ENCODE data around the gene RNF31. TPM values are rescaled to one million over a fixed set of nuclear protein-coding genes. Genes with fewer than 3 reads are reported as not detected.

The RNF31 gene
- total RNA-seq, 1 donor from 2014 or later, result 79.4 TPM

- H3K4me3 ChIP-seq (ENCODE audit: low read depth, low read length), result no peak overlapping the region
- no peak for DNase-seq (ENCODE audit: low read depth)
- no peak for TF ChIP-seq CTCF (conservative IDR thresholded peaks at IDR 0.05; ENCODE audit: low read depth, low read length)
Measured at GRCh38 chr14:24179294-24179960, 32.1 kb downstream of the RNF31 start.

DNA sequence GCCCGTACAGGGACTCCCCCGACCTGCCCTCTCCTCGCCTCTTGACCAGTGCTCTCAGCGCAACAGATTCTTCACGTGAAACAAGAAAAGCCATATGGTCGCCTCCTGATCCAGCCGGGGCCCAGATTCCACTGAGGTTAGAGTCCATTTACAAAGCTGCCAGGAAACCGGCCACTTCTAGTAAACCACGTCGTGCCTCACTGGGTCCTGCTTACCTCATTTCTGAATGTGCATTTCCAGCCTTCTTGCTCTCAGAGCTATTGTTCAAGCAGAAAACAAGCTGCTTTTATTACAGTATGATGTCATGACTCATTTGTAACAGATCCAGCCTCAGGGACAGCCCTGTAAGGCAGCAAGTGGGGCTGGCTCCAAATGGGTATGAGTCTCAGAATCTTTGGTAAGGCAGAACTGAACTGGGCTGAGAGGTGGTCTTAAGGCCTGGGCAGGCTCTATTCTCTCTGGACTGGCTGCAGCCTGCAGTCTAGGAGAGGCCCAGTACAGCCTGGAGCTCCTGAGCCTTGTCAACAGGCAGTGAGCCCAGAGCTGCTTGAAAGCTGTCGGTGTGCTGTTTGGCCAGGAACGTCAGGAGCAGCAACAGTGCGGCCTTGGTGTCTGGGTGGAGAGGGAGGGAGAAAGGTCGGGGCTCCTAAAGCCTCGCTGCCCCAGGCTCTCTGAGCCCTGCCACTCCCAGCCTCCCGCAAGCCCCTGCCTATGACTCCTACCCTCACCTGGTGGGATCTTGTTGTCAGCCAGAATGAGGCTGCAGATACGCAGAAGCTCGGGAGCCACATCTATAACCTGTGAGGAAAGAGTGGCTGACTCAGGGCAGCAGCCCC, 32.9 kb downstream of the RNF31 start:
- peak; percentile 97 for DNase-seq (ENCODE audit: low read depth)

DNA sequence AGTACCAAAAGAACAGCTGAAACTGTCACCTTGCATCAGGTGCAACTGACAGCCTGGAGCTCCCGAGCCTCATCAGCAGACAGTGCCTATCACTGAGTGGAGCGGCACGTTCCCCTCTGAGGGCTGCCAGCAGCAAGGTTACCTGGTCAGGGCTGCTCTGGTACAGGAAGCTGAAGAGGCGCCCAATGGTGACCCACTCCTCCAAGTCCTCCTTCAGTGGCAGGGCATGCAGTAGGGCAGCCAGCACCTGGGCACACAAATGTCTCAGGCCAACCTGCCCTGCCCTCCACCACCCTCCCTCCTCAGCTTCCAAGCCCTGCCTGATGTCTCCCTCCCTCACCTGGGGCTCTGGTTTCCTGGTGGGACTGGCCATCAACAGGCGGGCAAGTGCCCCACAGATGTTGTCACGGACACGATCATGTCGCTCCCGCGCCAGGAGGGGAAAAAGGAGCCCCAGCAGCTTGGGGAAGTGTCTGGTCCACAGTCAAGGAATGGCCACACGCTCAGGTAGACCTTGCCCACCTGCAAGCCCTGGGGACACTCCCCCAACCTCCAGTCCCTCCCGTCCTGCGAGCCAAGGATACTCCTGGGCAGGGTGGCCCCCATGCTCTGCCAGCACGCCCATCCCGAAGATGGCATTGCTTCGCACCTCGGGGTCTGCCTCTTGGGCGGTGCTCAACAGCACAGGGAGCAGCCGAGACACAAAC, 34.2 kb downstream of the RNF31 start:
- DNase-seq (ENCODE audit: low read depth), result no peak
- TF ChIP-seq CTCF (conservative IDR thresholded peaks at IDR 0.05; ENCODE audit: low read depth, low read length), result no peak
- no peak overlapping the region for H3K4me3 ChIP-seq (ENCODE audit: low read depth, low read length)

More for the DNA sequence above, 32.9 kb downstream of the RNF31 start:
- no peak for TF ChIP-seq CTCF (conservative IDR thresholded peaks at IDR 0.05; ENCODE audit: low read depth, low read length)
- H3K4me3 ChIP-seq (ENCODE audit: low read depth, low read length), result no peak overlapping the region

DNA sequence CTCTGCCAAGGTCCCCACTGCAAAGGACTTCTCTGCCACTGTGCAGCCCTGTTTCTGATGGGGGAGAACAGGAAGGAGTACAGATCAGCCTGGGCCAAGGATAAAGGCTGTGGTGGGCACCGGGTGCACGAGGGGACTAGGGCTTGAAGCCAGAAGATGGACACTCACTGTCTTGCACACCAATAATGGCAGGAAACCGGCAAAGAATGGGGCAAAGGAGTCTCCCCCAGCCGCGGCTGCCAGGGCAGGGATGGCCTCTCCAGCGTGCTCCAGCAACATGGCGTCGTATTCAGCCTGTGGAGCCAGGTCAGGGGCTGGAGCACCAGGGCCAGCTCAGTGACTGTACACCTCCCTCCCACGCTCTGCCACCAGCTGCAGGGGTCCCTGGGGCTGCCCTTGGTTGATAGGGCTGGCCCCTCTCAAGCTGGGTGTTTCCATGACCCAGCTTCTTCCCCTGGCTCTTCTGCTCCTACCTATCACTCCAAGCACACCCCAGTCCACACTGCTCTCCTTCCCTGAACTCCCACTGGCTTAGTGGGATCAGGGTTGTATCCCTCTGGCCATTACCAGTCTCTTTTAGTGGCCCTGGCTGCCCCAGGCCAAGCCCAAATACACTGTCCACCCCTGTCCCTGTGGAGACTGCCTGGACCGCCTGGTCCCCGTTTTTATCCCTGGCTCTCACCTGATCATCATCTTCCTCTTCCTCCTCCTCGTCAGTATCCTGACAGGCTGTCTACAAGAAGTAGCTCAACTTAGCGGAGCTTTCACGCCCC, 35.0 kb downstream of the RNF31 start:
- no peak for DNase-seq (ENCODE audit: low read depth)
- TF ChIP-seq CTCF (conservative IDR thresholded peaks at IDR 0.05; ENCODE audit: low read depth, low read length), result no peak
- H3K4me3 ChIP-seq (ENCODE audit: low read depth, low read length), result no peak overlapping the region

- DNase-seq (ENCODE audit: low read depth), result no peak
- TF ChIP-seq CTCF (conservative IDR thresholded peaks at IDR 0.05; ENCODE audit: low read depth, low read length), result no peak
- H3K4me3 ChIP-seq (ENCODE audit: low read depth, low read length), result no peak overlapping the region
Measured at GRCh38 chr14:24183014-24183481, 35.8 kb downstream of the RNF31 start.
